ENCODE data around the gene ITGBL1. TPM values are rescaled to one million over a fixed set of nuclear protein-coding genes. Genes with fewer than 3 reads are reported as not detected.

The ITGBL1 gene
- total RNA-seq, 2 experiments from 2014 or later: not detected

DNA sequence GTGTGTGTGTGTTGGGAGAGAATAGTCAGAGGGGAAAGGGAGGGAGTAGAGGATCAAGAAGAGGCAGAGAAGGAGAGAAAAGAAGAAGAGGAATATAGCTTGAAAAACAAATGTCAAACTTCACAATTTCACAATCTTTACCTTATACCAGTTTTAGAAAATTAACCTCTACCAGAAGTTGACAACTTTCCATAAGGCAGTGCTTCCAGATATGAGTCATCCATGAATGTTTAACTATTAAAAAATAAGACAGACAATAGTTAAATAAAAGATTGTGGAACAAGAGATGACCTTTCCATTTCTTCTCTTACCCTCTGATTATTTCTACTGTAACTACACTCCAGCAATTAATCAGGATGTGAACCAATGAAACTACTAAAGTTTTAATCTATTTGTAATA is 229.4 kb downstream of the ITGBL1 start:
- no peaks in the 10 kb centered on the region for H3K4me1 Mint-ChIP-seq (ENCODE audit: low read depth)
- no peak for ATAC-seq (ENCODE audit: poor library complexity)
- DNase-seq: no peak
- no peaks in the 10 kb centered on the region for H3K9me3 Mint-ChIP-seq
- H3K27ac Mint-ChIP-seq: no peak overlapping the region
- H3K4me1 ChIP-seq (ENCODE audit: insufficient read depth, low read length): no peaks in the 10 kb centered on the region
- H3K27me3 Mint-ChIP-seq: peaks cover 20% of the 10 kb centered on the region
- ChIA-PET POLR2A (no interaction called here), CTCF (no interaction called here)
- H3K36me3 Mint-ChIP-seq (ENCODE audit: low read depth): no peaks in the 10 kb centered on the region
- H3K27ac ChIP-seq (ENCODE audit: low read depth in 1 of 2, low read length in 2 of 2): no peak overlapping the region
- H3K9me3 ChIP-seq (ENCODE audit: control insufficient read depth in 1 of 2, insufficient read depth in 1 of 2, low read length in 2 of 2): no peaks in the 10 kb centered on the region
- TF ChIP-seq, protein P1, sequence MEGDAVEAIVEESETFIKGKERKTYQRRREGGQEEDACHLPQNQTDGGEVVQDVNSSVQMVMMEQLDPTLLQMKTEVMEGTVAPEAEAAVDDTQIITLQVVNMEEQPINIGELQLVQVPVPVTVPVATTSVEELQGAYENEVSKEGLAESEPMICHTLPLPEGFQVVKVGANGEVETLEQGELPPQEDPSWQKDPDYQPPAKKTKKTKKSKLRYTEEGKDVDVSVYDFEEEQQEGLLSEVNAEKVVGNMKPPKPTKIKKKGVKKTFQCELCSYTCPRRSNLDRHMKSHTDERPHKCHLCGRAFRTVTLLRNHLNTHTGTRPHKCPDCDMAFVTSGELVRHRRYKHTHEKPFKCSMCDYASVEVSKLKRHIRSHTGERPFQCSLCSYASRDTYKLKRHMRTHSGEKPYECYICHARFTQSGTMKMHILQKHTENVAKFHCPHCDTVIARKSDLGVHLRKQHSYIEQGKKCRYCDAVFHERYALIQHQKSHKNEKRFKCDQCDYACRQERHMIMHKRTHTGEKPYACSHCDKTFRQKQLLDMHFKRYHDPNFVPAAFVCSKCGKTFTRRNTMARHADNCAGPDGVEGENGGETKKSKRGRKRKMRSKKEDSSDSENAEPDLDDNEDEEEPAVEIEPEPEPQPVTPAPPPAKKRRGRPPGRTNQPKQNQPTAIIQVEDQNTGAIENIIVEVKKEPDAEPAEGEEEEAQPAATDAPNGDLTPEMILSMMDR (IDR thresholded peaks at IDR 0.05): no peak
- H3K36me3 ChIP-seq (ENCODE audit: insufficient read depth, low read length): no peaks in the 10 kb centered on the region
- intact Hi-C loops (cut with DNase I, micrococcal nuclease): no loop called here
- no peak overlapping the region for H3K4me3 Mint-ChIP-seq
- no peak overlapping the region for H3K4me3 ChIP-seq (ENCODE audit: low read length)
- no peaks in the 10 kb centered on the region for H3K27me3 ChIP-seq (ENCODE audit: control insufficient read depth in 1 of 2, insufficient read depth in 2 of 2, low read length in 2 of 2)

DNA sequence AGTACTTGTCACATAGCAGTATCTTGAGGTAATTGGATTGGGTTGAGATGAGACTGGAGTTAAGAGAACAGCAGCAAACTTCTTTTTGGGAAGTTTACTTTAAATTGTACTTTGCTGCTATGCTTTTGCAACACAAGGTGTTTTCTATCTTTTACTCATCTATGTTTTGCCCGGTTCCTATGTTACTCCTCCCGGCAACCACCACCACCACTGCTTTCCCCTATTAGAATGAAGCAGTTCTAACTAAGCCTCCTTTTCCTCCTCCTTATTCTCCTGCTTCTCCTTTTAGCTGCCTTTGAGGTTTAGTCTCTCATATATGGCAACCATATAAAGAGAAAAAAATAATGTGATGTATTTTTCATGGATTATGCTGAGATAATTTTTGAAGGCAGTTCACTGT is 233.5 kb downstream of the ITGBL1 start:
- Mint-ChIP-seq H3K36me3 (ENCODE audit: low read depth) (no peaks in the 10 kb centered on the region), H3K4me1 (ENCODE audit: low read depth) (no peaks in the 10 kb centered on the region), H3K27ac (no peak overlapping the region), H3K27me3 (peaks cover 20% of the 10 kb centered on the region), H3K4me3 (no peak overlapping the region), H3K9me3 (no peaks in the 10 kb centered on the region)
- ChIA-PET POLR2A (no interaction called here), CTCF (no interaction called here)
- H3K9me3 ChIP-seq (ENCODE audit: control insufficient read depth in 1 of 2, insufficient read depth in 1 of 2, low read length in 2 of 2): no peaks in the 10 kb centered on the region
- H3K36me3 ChIP-seq (ENCODE audit: insufficient read depth, low read length): no peaks in the 10 kb centered on the region
- TF ChIP-seq, protein P1 (IDR thresholded peaks at IDR 0.05): no peak
- ATAC-seq (ENCODE audit: poor library complexity) (no peak), DNase-seq (no peak)
- intact Hi-C loops (cut with DNase I, micrococcal nuclease): no loop called here
- H3K4me3 ChIP-seq (ENCODE audit: low read length): no peak overlapping the region
- no peak overlapping the region for H3K27ac ChIP-seq (ENCODE audit: low read depth in 1 of 2, low read length in 2 of 2)
- no peaks in the 10 kb centered on the region for H3K4me1 ChIP-seq (ENCODE audit: insufficient read depth, low read length)
- peaks cover 0 to 4% of the 10 kb centered on the region in 2 experiments for H3K27me3 ChIP-seq (ENCODE audit: control insufficient read depth in 1 of 2, insufficient read depth in 2 of 2, low read length in 2 of 2)

- H3K27me3 Mint-ChIP-seq: peaks cover 7% of the 10 kb centered on the region
- no peak overlapping the region for H3K27ac Mint-ChIP-seq
- no peaks in the 10 kb centered on the region for H3K9me3 ChIP-seq (ENCODE audit: control insufficient read depth in 1 of 2, insufficient read depth in 1 of 2, low read length in 2 of 2)
- H3K27me3 ChIP-seq (ENCODE audit: control insufficient read depth in 1 of 2, insufficient read depth in 2 of 2, low read length in 2 of 2): peaks cover 0 to 4% of the 10 kb centered on the region in 2 experiments
- no peak overlapping the region for H3K27ac ChIP-seq (ENCODE audit: low read depth in 1 of 2, low read length in 2 of 2)
- CTCF ChIA-PET: no interaction called here
- H3K36me3 ChIP-seq (ENCODE audit: insufficient read depth, low read length): no peaks in the 10 kb centered on the region
- POLR2A ChIA-PET: no interaction called here
- TF ChIP-seq, protein P1 (IDR thresholded peaks at IDR 0.05): no peak
- no peaks in the 10 kb centered on the region for H3K9me3 Mint-ChIP-seq
- no peak overlapping the region for H3K4me3 ChIP-seq (ENCODE audit: low read length)
- DNase-seq (no peak), ATAC-seq (ENCODE audit: poor library complexity) (no peak)
- H3K4me1 ChIP-seq (ENCODE audit: insufficient read depth, low read length): no peaks in the 10 kb centered on the region
- H3K36me3 Mint-ChIP-seq (ENCODE audit: low read depth): no peaks in the 10 kb centered on the region
- no peaks in the 10 kb centered on the region for H3K4me1 Mint-ChIP-seq (ENCODE audit: low read depth)
- intact Hi-C loops (cut with DNase I, micrococcal nuclease): no loop called here
- H3K4me3 Mint-ChIP-seq: no peak overlapping the region
Observed at GRCh38 chr13:101690871-101691270, 238.4 kb downstream of the ITGBL1 start.
